HepG2 (cell line): ENCODE data around the gene TAGAP. TPM values are rescaled to one million over a fixed set of nuclear protein-coding genes. Genes with fewer than 3 reads are reported as not detected.

ENCODE experiments used
- ARID5B ChIP-seq: IDR thresholded peaks from 2 replicates; pipeline ENCODE4 v1.4.0; 2020; ENCODE audit warnings: mild to moderate bottlenecking, missing genetic modification reagents
- ARNT2 ChIP-seq: sonication (generic); formaldehyde crosslinking; IDR thresholded peaks from 2 replicates; pipeline ENCODE4 v1.8.0; 2022; ENCODE audit warnings: mild to moderate bottlenecking, low read depth, missing genetic modification reagents, moderate library complexity
- CBFB ChIP-seq: sonication (generic); formaldehyde crosslinking; IDR thresholded peaks from 2 replicates; pipeline ENCODE4 v1.4.0; 2020; ENCODE audit warnings: missing genetic modification reagents
- CERS6 ChIP-seq: sonication (generic); formaldehyde crosslinking; IDR thresholded peaks from 2 replicates; pipeline ENCODE4 v1.5.0; 2020; ENCODE audit warnings: missing genetic modification reagents
- HBP1 ChIP-seq: IDR thresholded peaks from 2 replicates; pipeline ENCODE4 v1.6.1; 2016; ENCODE audit warnings: low read depth, control low read depth
- KDM1A ChIP-seq: IDR thresholded peaks from 2 replicates; pipeline ENCODE4 v1.6.1; 2016; ENCODE audit warnings: missing compliant biosample characterization
- NR0B2 ChIP-seq: sonication (generic); formaldehyde crosslinking; IDR thresholded peaks from 2 replicates; pipeline ENCODE4 v1.4.0; 2020; ENCODE audit warnings: mild to moderate bottlenecking, missing genetic modification reagents
- NR2C2 ChIP-seq: sonication (generic); formaldehyde crosslinking; IDR thresholded peaks from 2 replicates; pipeline ENCODE4 v1.4.0; 2020; ENCODE audit warnings: missing genetic modification reagents, mild to moderate bottlenecking, moderate library complexity, borderline replicate concordance
- PTBP1 ChIP-seq: fragments of 200-400 bp; formaldehyde crosslinking; IDR thresholded peaks from 2 replicates; pipeline ENCODE4 v1.6.1; 2018; ENCODE audit warnings: low read length, low read depth; ENCODE audit not compliant: poor library complexity, severe bottlenecking
- SKI ChIP-seq: fragments of 450-650 bp; IDR thresholded peaks from one replicate; pipeline ENCODE4 v1.6.1; 2018; ENCODE audit warnings: mild to moderate bottlenecking; ENCODE audit not compliant: partially characterized antibody
- TCF7 ChIP-seq: sonication (generic); IDR thresholded peaks from 2 replicates; pipeline ENCODE4 v1.6.1; 2016; ENCODE audit warnings: antibody characterized with exemption, low read depth
- ZC3H13 ChIP-seq: sonication (generic); formaldehyde crosslinking; IDR thresholded peaks from 2 replicates; pipeline ENCODE4 v1.8.1; 2023; ENCODE audit warnings: mild to moderate bottlenecking, missing genetic modification reagents, moderate library complexity
- ZFYVE20 ChIP-seq: sonication (generic); formaldehyde crosslinking; IDR thresholded peaks from 2 replicates; pipeline ENCODE4 v1.8.0; 2023; ENCODE audit warnings: low read depth, mild to moderate bottlenecking, moderate library complexity, missing genetic modification reagents, borderline replicate concordance
- ZNF224 ChIP-seq: sonication (generic); formaldehyde crosslinking; IDR thresholded peaks from 2 replicates; pipeline ENCODE4 v1.5.0; 2020; ENCODE audit warnings: mild to moderate bottlenecking, missing genetic modification reagents
- ZNF513 ChIP-seq: sonication (generic); formaldehyde crosslinking; conservative IDR thresholded peaks from 2 replicates; pipeline ENCODE4 v1.5.0; 2020; ENCODE audit warnings: missing genetic modification reagents
- ZNF564 ChIP-seq: sonication (generic); formaldehyde crosslinking; IDR thresholded peaks from 2 replicates; pipeline ENCODE4 v1.8.1; 2023; ENCODE audit warnings: mild to moderate bottlenecking, missing genetic modification reagents
- ZNF616 ChIP-seq: sonication (generic); formaldehyde crosslinking; IDR thresholded peaks from 2 replicates; pipeline ENCODE4 v1.5.0; 2020; ENCODE audit warnings: low read depth, mild to moderate bottlenecking, missing genetic modification reagents
- ZNF883 ChIP-seq: sonication (generic); formaldehyde crosslinking; IDR thresholded peaks from 2 replicates; pipeline ENCODE4 v1.5.1; 2020; ENCODE audit warnings: mild to moderate bottlenecking, missing genetic modification reagents; ENCODE audit errors: not compliant biosample characterization
- polyA plus RNA-seq, 8 experiments: library from polyadenylated mRNA; depleted of rRNA in 3 of 8; stranded (reverse) in 7 of 8; unstranded in 1 of 8; fragments of >200 nt; fragmentation: Illumina TruSeq in 4 of 8; extraction: Trizol in 4 of 8; gene quantifications; 2 replicates each; pipeline versions ENCODE4 v1.2.1 to v1.2.3, GENCODE V29; 2011 to 2016; ENCODE audit warnings: low read depth in 4 of 8, missing spikeins in 1 of 8, mixed read lengths in 1 of 8; ENCODE audit not compliant: insufficient read depth in 1 of 8
- total RNA-seq, 5 experiments: library from RNA; depleted of rRNA; stranded (reverse); fragments of >200 nt; fragmentation: Illumina TruSeq; extraction: Trizol; gene quantifications; 2 replicates each; pipeline ENCODE4 v1.2.3, GENCODE V29; 2016; ENCODE audit warnings: low read depth in 1 of 5

Gene TAGAP
- total and polyA plus RNA-seq, 2 of the 13 experiments (the other 11 are each of a cell fraction or from before 2014, with no cell fraction given): not detected

- TF ChIP-seq ARID5B (peak; percentile 88), ZFYVE20 (CRISPR knock-in tag) (peak; percentile 79; the same call in 1 of the 2 replicates), SKI (peak; percentile 87), NR0B2 (peak; percentile 99), TCF7 (no peak), PTBP1 (peak; percentile 80), NR2C2 (CRISPR knock-in tag) (peak; percentile 88), ZNF883 (CRISPR knock-in tag) (peak; percentile 97), ZNF513 (CRISPR knock-in tag) (no peak), ARNT2 (CRISPR knock-in tag) (peak; percentile 95; the same call in 1 of the 2 replicates), ZNF224 (CRISPR knock-in tag) (peak; percentile 99), ZC3H13 (CRISPR knock-in tag) (peak; percentile 94), HBP1 (CRISPR knock-in tag) (peak; percentile 92), ZNF564 (CRISPR knock-in tag) (peak; percentile 98), CBFB (CRISPR knock-in tag) (peak; percentile 93), ZNF616 (CRISPR knock-in tag) (peak; percentile 98), CERS6 (CRISPR knock-in tag) (peak; percentile 89; the same call in 1 of the 2 replicates), KDM1A (CRISPR knock-in tag) (peak; percentile 65; the same call in 1 of the 2 replicates)
Measured at GRCh38 chr6:158999666-159000403, 45.0 kb downstream of the TAGAP start, which contains the start of gene RSPH3 (continued).
